GF-D8 (cell line): ENCODE measurements around the gene SETMAR.
"Not testable (repeated sequence)": the region's sequence is repeated elsewhere in the genome, so short reads cannot be mapped to it uniquely, and the experiment has no call there.

Experiments
- DNase-seq: peaks from one replicate; lab custom pipeline; 2025; lab: John Stamatoyannopoulos, UW

Gene SETMAR

GRCh38 chr3:4303187-4304123 lies at the start of gene SETMAR:
TSS of gene SETMAR (plus strand) at chr3:4303369. CDS start at chr3:4303371, 2 bp downstream.
- peak; percentile 70 for DNase-seq

- DNase-seq = no peak
Observed at GRCh38 chr3:4261406-4261805, 41.8 kb upstream of the SETMAR start.

- DNase-seq = no peak
Observed at GRCh38 chr3:4264040-4264439, 39.1 kb upstream of the SETMAR start.

- no peak for DNase-seq
Observed at GRCh38 chr3:4270720-4271119, 32.4 kb upstream of the SETMAR start.

GRCh38 chr3:4271834-4272233 lies 31.3 kb upstream of the SETMAR start:
- no peak for DNase-seq

- no peak for DNase-seq
Observed at GRCh38 chr3:4279516-4280105, 23.6 kb upstream of the SETMAR start.

- DNase-seq = no peak
Observed at GRCh38 chr3:4281991-4282390, 21.2 kb upstream of the SETMAR start.

- DNase-seq = no peak
Observed at GRCh38 chr3:4284865-4285264, 18.3 kb upstream of the SETMAR start.

- no peak for DNase-seq
Observed at GRCh38 chr3:4289044-4289443, 14.1 kb upstream of the SETMAR start.

GRCh38 chr3:4290272-4290893 lies 12.8 kb upstream of the SETMAR start:
- no peak for DNase-seq

GRCh38 chr3:4292301-4292700 lies 10.9 kb upstream of the SETMAR start:
- no peak for DNase-seq

- no peak for DNase-seq
Observed at GRCh38 chr3:4294616-4295327, 8.4 kb upstream of the SETMAR start.

- not testable (repeated sequence) for DNase-seq
Observed at GRCh38 chr3:4296454-4296853, 6.7 kb upstream of the SETMAR start.

- no peak for DNase-seq
Observed at GRCh38 chr3:4297486-4297885, 5.7 kb upstream of the SETMAR start.

- DNase-seq = no peak
Observed at GRCh38 chr3:4302747-4303146, 422 bp upstream of the SETMAR start.

GRCh38 chr3:4305210-4305609 lies 2.0 kb downstream of the SETMAR start:
- not testable (repeated sequence) for DNase-seq

- no peak for DNase-seq
Observed at GRCh38 chr3:4306091-4306490, 2.9 kb downstream of the SETMAR start.

GRCh38 chr3:4306860-4307259 lies 3.7 kb downstream of the SETMAR start:
- DNase-seq = no peak

GRCh38 chr3:4309491-4310128 lies 6.4 kb downstream of the SETMAR start:
- DNase-seq = no peak

- DNase-seq = no peak
Observed at GRCh38 chr3:4310971-4311370, 7.8 kb downstream of the SETMAR start.

GRCh38 chr3:4311496-4311895 lies 8.3 kb downstream of the SETMAR start:
- DNase-seq = no peak
